ENCODE data around the gene SMR3A.

GRCh38 chr4:70399319-70399718, 38.8 kb downstream of the SMR3A start:
- TF ChIP-seq CTCF (tag by site-specific recombination; IDR thresholded peaks at IDR 0.05) (no peak), ZNF398 (tag by site-specific recombination; IDR thresholded peaks at IDR 0.05) (no peak), ZSCAN30 (tag by site-specific recombination; IDR thresholded peaks at IDR 0.05) (no peak), GLIS2 (tag by site-specific recombination; IDR thresholded peaks at IDR 0.05) (no peak), ZNF423 (tag by site-specific recombination; IDR thresholded peaks at IDR 0.05) (no peak), ZSCAN4 (tag by site-specific recombination; IDR thresholded peaks at IDR 0.05) (no peak)

All from HEK293 (cell line).